ENCODE data around the gene DPY19L3. TPM values are rescaled to one million over a fixed set of nuclear protein-coding genes. Genes with fewer than 3 reads are reported as not detected.

The DPY19L3 gene
- polyA plus RNA-seq, 1 of the 3 experiments (the other 2 are of a cell fraction) = 25.2 TPM

GRCh38 chr19:32359581-32359980 is 46.0 kb upstream of the DPY19L3 start:
- WGBS (ENCODE audit: low lambda C conversion rate) = 92% methylated on average over 9 of the region's 9 CpGs
- Histone ChIP-seq H3K27me3 (ENCODE audit: insufficient read depth) (no peaks in the 10 kb centered on the region), H3K4me3 (ENCODE audit: low read depth in 2 of 2, low read length in 1 of 2) (no peak overlapping the region), H3K4me2 (no peak overlapping the region), H3K36me3 (replicated peaks in 1 of 2; ENCODE audit: control insufficient read depth in 1 of 2, insufficient read depth in 2 of 2, low read length in 1 of 2) (peaks cover 52 to 80% of the 10 kb centered on the region in 2 experiments), H3F3A (replicated peaks; ENCODE audit: insufficient read depth) (no peaks in the 10 kb centered on the region), H4K20me1 (ENCODE audit: insufficient read depth) (peaks cover 37% of the 10 kb centered on the region), H3K9ac (no peak overlapping the region), H3K9me2 (no peaks in the 10 kb centered on the region), H3K79me2 (ENCODE audit: insufficient read depth) (peaks cover 36% of the 10 kb centered on the region), H3K9me3 (no peaks in the 10 kb centered on the region), H2AFZ (ENCODE audit: low read depth) (no peak overlapping the region), H3K4me1 (ENCODE audit: control insufficient read depth in 1 of 2, insufficient read depth in 2 of 2, low read depth in 1 of 2, low read length in 1 of 2) (no peaks in the 10 kb centered on the region), H3K27ac (ENCODE audit: low read depth in 2 of 2, low read length in 1 of 2) (no peak overlapping the region)
- TF ChIP-seq MEF2A (IDR thresholded peaks at IDR 0.05; ENCODE audit: borderline replicate concordance, low read depth) (no peak), REST (IDR thresholded peaks at IDR 0.05; ENCODE audit: low read depth, low read length) (no peak), GATA2 (CRISPR knock-in tag; IDR thresholded peaks at IDR 0.05) (no peak), NRF1 (IDR thresholded peaks at IDR 0.05; ENCODE audit: low read depth, low read length) (no peak), EZH2phosphoT487 (IDR thresholded peaks at IDR 0.05; ENCODE audit: borderline replicate concordance, low read depth) (no peak), NFIC (IDR thresholded peaks at IDR 0.05; ENCODE audit: borderline replicate concordance) (no peak), EP300 (IDR thresholded peaks at IDR 0.05; ENCODE audit: borderline replicate concordance in 1 of 2, low read depth in 1 of 2, low read length in 1 of 2) (no peak), MXI1 (IDR thresholded peaks at IDR 0.05; ENCODE audit: low read depth, low read length) (no peak)
- TF ChIP-seq, protein P1, sequence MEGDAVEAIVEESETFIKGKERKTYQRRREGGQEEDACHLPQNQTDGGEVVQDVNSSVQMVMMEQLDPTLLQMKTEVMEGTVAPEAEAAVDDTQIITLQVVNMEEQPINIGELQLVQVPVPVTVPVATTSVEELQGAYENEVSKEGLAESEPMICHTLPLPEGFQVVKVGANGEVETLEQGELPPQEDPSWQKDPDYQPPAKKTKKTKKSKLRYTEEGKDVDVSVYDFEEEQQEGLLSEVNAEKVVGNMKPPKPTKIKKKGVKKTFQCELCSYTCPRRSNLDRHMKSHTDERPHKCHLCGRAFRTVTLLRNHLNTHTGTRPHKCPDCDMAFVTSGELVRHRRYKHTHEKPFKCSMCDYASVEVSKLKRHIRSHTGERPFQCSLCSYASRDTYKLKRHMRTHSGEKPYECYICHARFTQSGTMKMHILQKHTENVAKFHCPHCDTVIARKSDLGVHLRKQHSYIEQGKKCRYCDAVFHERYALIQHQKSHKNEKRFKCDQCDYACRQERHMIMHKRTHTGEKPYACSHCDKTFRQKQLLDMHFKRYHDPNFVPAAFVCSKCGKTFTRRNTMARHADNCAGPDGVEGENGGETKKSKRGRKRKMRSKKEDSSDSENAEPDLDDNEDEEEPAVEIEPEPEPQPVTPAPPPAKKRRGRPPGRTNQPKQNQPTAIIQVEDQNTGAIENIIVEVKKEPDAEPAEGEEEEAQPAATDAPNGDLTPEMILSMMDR (IDR thresholded peaks at IDR 0.05) = no peak
- ChIA-PET CTCF (interaction anchor here (0.8 to 4.2 kb wide), 4 partner anchors 17 to 1677 kb away, joined by 3 to 31 read pairs (median 4); no protein-coding TSS in a partner anchor), POLR2A (no interaction called here)
- DNase-seq = no peak

GRCh38 chr19:32361574-32362317 is 43.8 kb upstream of the DPY19L3 start:
- H3K9me3 ChIP-seq = no peaks in the 10 kb centered on the region
- H3K36me3 ChIP-seq (replicated peaks in 1 of 2; ENCODE audit: control insufficient read depth in 1 of 2, insufficient read depth in 2 of 2, low read length in 1 of 2) = peaks cover 62 to 75% of the 10 kb centered on the region in 2 experiments
- no peak overlapping the region for H2AFZ ChIP-seq (ENCODE audit: low read depth)
- no peaks in the 10 kb centered on the region for H3F3A ChIP-seq (replicated peaks; ENCODE audit: insufficient read depth)
- no peak overlapping the region for H3K27ac ChIP-seq (ENCODE audit: low read depth in 2 of 2, low read length in 1 of 2)
- 93% methylated on average over 9 of the region's 9 CpGs for WGBS (ENCODE audit: low lambda C conversion rate)
- ChIA-PET CTCF (interaction anchor here (0.6 to 1.3 kb wide), 3 partner anchors 549 to 1696 kb away, joined by 3 to 4 read pairs (median 3); no protein-coding TSS in a partner anchor), POLR2A (interaction anchor here (0.6 kb wide), 1 partner anchor 1695 kb away, joined by 3 read pairs; no protein-coding TSS in a partner anchor)
- H3K4me2 ChIP-seq = no peak overlapping the region
- H3K4me3 ChIP-seq (ENCODE audit: low read depth in 2 of 2, low read length in 1 of 2) = no peak overlapping the region
- H3K9me2 ChIP-seq = no peaks in the 10 kb centered on the region
- H4K20me1 ChIP-seq (ENCODE audit: insufficient read depth) = peaks cover 34% of the 10 kb centered on the region
- no peaks in the 10 kb centered on the region for H3K4me1 ChIP-seq (ENCODE audit: control insufficient read depth in 1 of 2, insufficient read depth in 2 of 2, low read depth in 1 of 2, low read length in 1 of 2)
- H3K79me2 ChIP-seq (ENCODE audit: insufficient read depth) = peaks cover 51% of the 10 kb centered on the region
- no peak overlapping the region for H3K9ac ChIP-seq
- no peaks in the 10 kb centered on the region for H3K27me3 ChIP-seq (ENCODE audit: insufficient read depth)
- DNase-seq = no peak
- TF ChIP-seq CHD2 (IDR thresholded peaks at IDR 0.05; ENCODE audit: low read length, partially characterized antibody) = no peak
- TF ChIP-seq, protein P2, sequence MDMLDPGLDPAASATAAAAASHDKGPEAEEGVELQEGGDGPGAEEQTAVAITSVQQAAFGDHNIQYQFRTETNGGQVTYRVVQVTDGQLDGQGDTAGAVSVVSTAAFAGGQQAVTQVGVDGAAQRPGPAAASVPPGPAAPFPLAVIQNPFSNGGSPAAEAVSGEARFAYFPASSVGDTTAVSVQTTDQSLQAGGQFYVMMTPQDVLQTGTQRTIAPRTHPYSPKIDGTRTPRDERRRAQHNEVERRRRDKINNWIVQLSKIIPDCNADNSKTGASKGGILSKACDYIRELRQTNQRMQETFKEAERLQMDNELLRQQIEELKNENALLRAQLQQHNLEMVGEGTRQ (IDR thresholded peaks at IDR 0.05; ENCODE audit: borderline replicate concordance, low read depth, low read length) = no peak
- TF ChIP-seq FOSL2 (IDR thresholded peaks at IDR 0.05; ENCODE audit: borderline replicate concordance, low read depth) = no peak
- TF ChIP-seq, protein P3, sequence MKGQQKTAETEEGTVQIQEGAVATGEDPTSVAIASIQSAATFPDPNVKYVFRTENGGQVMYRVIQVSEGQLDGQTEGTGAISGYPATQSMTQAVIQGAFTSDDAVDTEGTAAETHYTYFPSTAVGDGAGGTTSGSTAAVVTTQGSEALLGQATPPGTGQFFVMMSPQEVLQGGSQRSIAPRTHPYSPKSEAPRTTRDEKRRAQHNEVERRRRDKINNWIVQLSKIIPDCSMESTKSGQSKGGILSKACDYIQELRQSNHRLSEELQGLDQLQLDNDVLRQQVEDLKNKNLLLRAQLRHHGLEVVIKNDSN (IDR thresholded peaks at IDR 0.05; ENCODE audit: borderline replicate concordance, low read depth) = no peak
- TF ChIP-seq PBX3 (IDR thresholded peaks at IDR 0.05) = no peak
- TF ChIP-seq, protein P1 (IDR thresholded peaks at IDR 0.05) = no peak

All from SK-N-SH (cell line).